Measurements from ENCODE around the gene GALT. TPM values are rescaled to one million over a fixed set of nuclear protein-coding genes. Genes with fewer than 3 reads are reported as not detected.
A peak's percentile ranks its signal among the peaks of the same experiment; 100 is the strongest.

Gene GALT
- total RNA-seq, 1 donor from 2014 or later = 73.4 TPM

GRCh38 chr9:34665067-34665380 is 18.5 kb downstream of the GALT start:
- intact Hi-C loops (cut with micrococcal nuclease) = loop anchor here (1.0 to 2.0 kb wide), 4 partner anchors 19 to 52 kb away; partner anchors contain the start of genes GALT, RPP25L and SIGMAR1
- DNase-seq = no peak
- peak overlapping the region; percentile 91 for H3K4me3 Mint-ChIP-seq
- H3K27ac Mint-ChIP-seq = peak overlapping the region; percentile 85
- peaks cover 47% of the 10 kb centered on the region for H3K4me1 Mint-ChIP-seq
- no peaks in the 10 kb centered on the region for H3K9me3 Mint-ChIP-seq
- H3K36me3 Mint-ChIP-seq (ENCODE audit: low read depth) = peaks cover 29% of the 10 kb centered on the region
- H3K27me3 Mint-ChIP-seq = no peaks in the 10 kb centered on the region

GRCh38 chr9:34665381-34666250 is 19.1 kb downstream of the GALT start:
- peaks cover 45% of the 10 kb centered on the region for H3K4me1 Mint-ChIP-seq
- H3K27ac Mint-ChIP-seq = peak overlapping the region; percentile 90
- no peaks in the 10 kb centered on the region for H3K9me3 Mint-ChIP-seq

GRCh38 chr9:34669809-34670562 is 23.5 kb downstream of the GALT start:
- intact Hi-C loops (cut with micrococcal nuclease) = no loop called here
- no peak overlapping the region for H3K27ac Mint-ChIP-seq
- H3K4me1 Mint-ChIP-seq = peaks cover 12% of the 10 kb centered on the region
- H3K36me3 Mint-ChIP-seq (ENCODE audit: low read depth) = peaks cover 12% of the 10 kb centered on the region
- no peak for DNase-seq
- H3K9me3 Mint-ChIP-seq = no peaks in the 10 kb centered on the region
- no peaks in the 10 kb centered on the region for H3K27me3 Mint-ChIP-seq
- H3K4me3 Mint-ChIP-seq = no peak overlapping the region

More at GRCh38 chr9:34665381-34666250, 19.1 kb downstream of the GALT start:
- H3K36me3 Mint-ChIP-seq (ENCODE audit: low read depth) = peaks cover 25% of the 10 kb centered on the region
- peak overlapping the region; percentile 91 for H3K4me3 Mint-ChIP-seq
- no peaks in the 10 kb centered on the region for H3K27me3 Mint-ChIP-seq
- intact Hi-C loops (cut with micrococcal nuclease) = loop anchor here (1.0 to 2.0 kb wide), 4 partner anchors 19 to 53 kb away; partner anchors contain the start of genes GALT, RPP25L and SIGMAR1
- DNase-seq = peak; percentile 97

GRCh38 chr9:34671307-34671706 is 24.8 kb downstream of the GALT start:
- no peak for DNase-seq
- Mint-ChIP-seq H3K27ac (no peak overlapping the region), H3K4me1 (peaks cover 7% of the 10 kb centered on the region), H3K27me3 (no peaks in the 10 kb centered on the region), H3K4me3 (no peak overlapping the region), H3K9me3 (no peaks in the 10 kb centered on the region), H3K36me3 (ENCODE audit: low read depth) (peaks cover 12% of the 10 kb centered on the region)
- intact Hi-C loops (cut with micrococcal nuclease) = no loop called here

GRCh38 chr9:34674440-34674839 is 28.0 kb downstream of the GALT start:
- Mint-ChIP-seq H3K4me3 (no peak overlapping the region), H3K4me1 (peaks cover 2% of the 10 kb centered on the region), H3K9me3 (no peaks in the 10 kb centered on the region), H3K36me3 (ENCODE audit: low read depth) (peaks cover 3% of the 10 kb centered on the region), H3K27ac (no peak overlapping the region), H3K27me3 (no peaks in the 10 kb centered on the region)
- intact Hi-C loops (cut with micrococcal nuclease) = no loop called here
- no peak for DNase-seq

GRCh38 chr9:34675048-34675714 is 28.7 kb downstream of the GALT start:
- no peaks in the 10 kb centered on the region for H3K9me3 Mint-ChIP-seq
- intact Hi-C loops (cut with micrococcal nuclease) = loop anchor here (1.0 kb wide), 1 partner anchor 26 kb away; no protein-coding TSS in a partner anchor
- H3K27me3 Mint-ChIP-seq = no peaks in the 10 kb centered on the region
- DNase-seq = peak; percentile 83
- no peak overlapping the region for H3K4me3 Mint-ChIP-seq
- H3K27ac Mint-ChIP-seq = no peak overlapping the region
- no peaks in the 10 kb centered on the region for H3K36me3 Mint-ChIP-seq (ENCODE audit: low read depth)
- H3K4me1 Mint-ChIP-seq = peaks cover 2% of the 10 kb centered on the region

- H3K4me3 Mint-ChIP-seq = no peak overlapping the region
- no peaks in the 10 kb centered on the region for H3K36me3 Mint-ChIP-seq (ENCODE audit: low read depth)
- no peak for DNase-seq
- intact Hi-C loops (cut with micrococcal nuclease) = loop anchor here (1.0 kb wide), 1 partner anchor 25 kb away; no protein-coding TSS in a partner anchor
- no peaks in the 10 kb centered on the region for H3K27me3 Mint-ChIP-seq
- peaks cover 2% of the 10 kb centered on the region for H3K4me1 Mint-ChIP-seq
- no peaks in the 10 kb centered on the region for H3K9me3 Mint-ChIP-seq
- H3K27ac Mint-ChIP-seq = no peak overlapping the region
Observed at GRCh38 chr9:34675869-34676268, 29.4 kb downstream of the GALT start.

GRCh38 chr9:34684145-34684544 is 37.7 kb downstream of the GALT start:
- intact Hi-C loops (cut with micrococcal nuclease) = no loop called here
- DNase-seq = no peak
- no peaks in the 10 kb centered on the region for H3K9me3 Mint-ChIP-seq

GRCh38 chr9:34684816-34685215 is 38.3 kb downstream of the GALT start:
- Mint-ChIP-seq H3K4me3 (no peak overlapping the region), H3K27me3 (no peaks in the 10 kb centered on the region), H3K27ac (no peak overlapping the region), H3K9me3 (no peaks in the 10 kb centered on the region), H3K36me3 (ENCODE audit: low read depth) (no peaks in the 10 kb centered on the region), H3K4me1 (peaks cover 2% of the 10 kb centered on the region)
- intact Hi-C loops (cut with micrococcal nuclease) = no loop called here
- no peak for DNase-seq

More at GRCh38 chr9:34684145-34684544, 37.7 kb downstream of the GALT start:
- H3K4me3 Mint-ChIP-seq = no peak overlapping the region
- H3K27me3 Mint-ChIP-seq = no peaks in the 10 kb centered on the region
- no peak overlapping the region for H3K27ac Mint-ChIP-seq
- peaks cover 2% of the 10 kb centered on the region for H3K4me1 Mint-ChIP-seq
- no peaks in the 10 kb centered on the region for H3K36me3 Mint-ChIP-seq (ENCODE audit: low read depth)

GRCh38 chr9:34685591-34685990 is 39.1 kb downstream of the GALT start:
- intact Hi-C loops (cut with micrococcal nuclease) = no loop called here
- no peak overlapping the region for H3K4me3 Mint-ChIP-seq
- H3K9me3 Mint-ChIP-seq = no peaks in the 10 kb centered on the region
- DNase-seq = no peak
- peaks cover 2% of the 10 kb centered on the region for H3K4me1 Mint-ChIP-seq
- no peaks in the 10 kb centered on the region for H3K27me3 Mint-ChIP-seq
- no peak overlapping the region for H3K27ac Mint-ChIP-seq
- no peaks in the 10 kb centered on the region for H3K36me3 Mint-ChIP-seq (ENCODE audit: low read depth)

- Mint-ChIP-seq H3K4me3 (no peak overlapping the region), H3K27ac (no peak overlapping the region), H3K36me3 (ENCODE audit: low read depth) (no peaks in the 10 kb centered on the region), H3K9me3 (no peaks in the 10 kb centered on the region), H3K27me3 (no peaks in the 10 kb centered on the region), H3K4me1 (peaks cover 2% of the 10 kb centered on the region)
- intact Hi-C loops (cut with micrococcal nuclease) = no loop called here
- no peak for DNase-seq
Observed at GRCh38 chr9:34686231-34686630, 39.8 kb downstream of the GALT start.

GRCh38 chr9:34686732-34687131 is 40.3 kb downstream of the GALT start:
- H3K9me3 Mint-ChIP-seq = no peaks in the 10 kb centered on the region
- intact Hi-C loops (cut with micrococcal nuclease) = no loop called here
- peaks cover 2% of the 10 kb centered on the region for H3K4me1 Mint-ChIP-seq
- H3K27me3 Mint-ChIP-seq = no peaks in the 10 kb centered on the region
- no peak for DNase-seq
- no peaks in the 10 kb centered on the region for H3K36me3 Mint-ChIP-seq (ENCODE audit: low read depth)
- H3K27ac Mint-ChIP-seq = no peak overlapping the region
- no peak overlapping the region for H3K4me3 Mint-ChIP-seq

GRCh38 chr9:34687276-34688030 is 41.0 kb downstream of the GALT start:
- H3K4me3 Mint-ChIP-seq = no peak overlapping the region
- no peak for DNase-seq
- H3K27me3 Mint-ChIP-seq = no peaks in the 10 kb centered on the region
- H3K36me3 Mint-ChIP-seq (ENCODE audit: low read depth) = no peaks in the 10 kb centered on the region
- intact Hi-C loops (cut with micrococcal nuclease) = no loop called here
- H3K9me3 Mint-ChIP-seq = no peaks in the 10 kb centered on the region
- peaks cover 2% of the 10 kb centered on the region for H3K4me1 Mint-ChIP-seq
- H3K27ac Mint-ChIP-seq = no peak overlapping the region

All from activated CD4-positive, alpha-beta T cell treated with anti-CD3 and anti-CD28 coated beads, Interleukin-2, amount 10 ng/mL, durations not matched to agents 24 days and 14 days (primary cell).